ENCODE data around the gene CUX1. TPM values are rescaled to one million over a fixed set of nuclear protein-coding genes. Genes with fewer than 3 reads are reported as not detected.

CUX1 gene
- total RNA-seq, 1 experiment from 2014 or later = 53.5 TPM

- Histone ChIP-seq H2BK20ac (ENCODE audit: low read depth, low read length, poor library complexity, severe bottlenecking) (no peak overlapping the region), H2BK15ac (ENCODE audit: low read depth, low read length) (no peak overlapping the region), H3K79me2 (ENCODE audit: insufficient read depth, low read length) (no peaks in the 10 kb centered on the region), H3K23me2 (ENCODE audit: insufficient read length, low read depth, low read length, poor library complexity, severe bottlenecking) (no peaks in the 10 kb centered on the region), H4K20me1 (ENCODE audit: control insufficient read depth, insufficient read depth, insufficient read length) (no peaks in the 10 kb centered on the region), H2BK120ac (ENCODE audit: low read depth, low read length, poor library complexity, severe bottlenecking) (no peak overlapping the region), H3K23ac (ENCODE audit: insufficient read length, low read depth, low read length) (no peak overlapping the region), H3K14ac (ENCODE audit: insufficient read depth, low read length) (no peak overlapping the region), H2BK12ac (ENCODE audit: insufficient read length, low read depth, low read length) (no peak overlapping the region), H3K4ac (ENCODE audit: low read depth, low read length) (no peak overlapping the region), H3K4me2 (ENCODE audit: insufficient read depth, insufficient read length, low read length) (no peak overlapping the region), H3K9ac (ENCODE audit: extremely low read depth, insufficient read length, low read length) (no peak overlapping the region), H4K91ac (ENCODE audit: insufficient read length, low read depth, low read length) (no peak overlapping the region), H3K4me1 (ENCODE audit: insufficient read depth, low read length) (no peaks in the 10 kb centered on the region; the same call in 1 of the 2 replicates), H2AK5ac (ENCODE audit: insufficient read length, low read length) (no peak overlapping the region), H3K56ac (ENCODE audit: insufficient read length, low read depth, low read length) (no peak overlapping the region), H3K9me3 (ENCODE audit: control insufficient read depth, low read depth, low read length) (no peaks in the 10 kb centered on the region), H3K18ac (ENCODE audit: insufficient read length, low read depth, low read length) (no peak overlapping the region), H3K79me1 (ENCODE audit: insufficient read depth, low read depth, low read length, poor library complexity, severe bottlenecking) (no peaks in the 10 kb centered on the region), H4K5ac (ENCODE audit: insufficient read length, low read depth, low read length) (no peak overlapping the region), H4K8ac (replicated peaks; ENCODE audit: insufficient read length, low read depth, low read length) (no peak overlapping the region), H3T11ph (ENCODE audit: low read length) (no peak overlapping the region), H2BK5ac (ENCODE audit: insufficient read length, low read length) (no peak overlapping the region), H3K27ac (ENCODE audit: insufficient read length, low read depth, low read length) (no peak overlapping the region), H2AFZ (ENCODE audit: low read length) (no peak overlapping the region), H3K27me3 (ENCODE audit: insufficient read depth, low read length) (no peaks in the 10 kb centered on the region)
- DNase-seq = no peak
- H3K36me3 Mint-ChIP-seq (ENCODE audit: insufficient read depth in 1 of 3, low read depth in 3 of 3) = peaks cover 2 to 15% (median 13%) of the 10 kb centered on the region in 3 experiments; a peak in 5 of 7 replicates
- WGBS (ENCODE audit: extremely low coverage, insufficient read length, low lambda C conversion rate) = no CpG with 5 or more reads among the region's 13 CpGs
- peaks cover 4 to 12% of the 10 kb centered on the region in 2 experiments; a peak in 3 of 4 replicates for H3K4me1 Mint-ChIP-seq
- TF ChIP-seq, protein P1, sequence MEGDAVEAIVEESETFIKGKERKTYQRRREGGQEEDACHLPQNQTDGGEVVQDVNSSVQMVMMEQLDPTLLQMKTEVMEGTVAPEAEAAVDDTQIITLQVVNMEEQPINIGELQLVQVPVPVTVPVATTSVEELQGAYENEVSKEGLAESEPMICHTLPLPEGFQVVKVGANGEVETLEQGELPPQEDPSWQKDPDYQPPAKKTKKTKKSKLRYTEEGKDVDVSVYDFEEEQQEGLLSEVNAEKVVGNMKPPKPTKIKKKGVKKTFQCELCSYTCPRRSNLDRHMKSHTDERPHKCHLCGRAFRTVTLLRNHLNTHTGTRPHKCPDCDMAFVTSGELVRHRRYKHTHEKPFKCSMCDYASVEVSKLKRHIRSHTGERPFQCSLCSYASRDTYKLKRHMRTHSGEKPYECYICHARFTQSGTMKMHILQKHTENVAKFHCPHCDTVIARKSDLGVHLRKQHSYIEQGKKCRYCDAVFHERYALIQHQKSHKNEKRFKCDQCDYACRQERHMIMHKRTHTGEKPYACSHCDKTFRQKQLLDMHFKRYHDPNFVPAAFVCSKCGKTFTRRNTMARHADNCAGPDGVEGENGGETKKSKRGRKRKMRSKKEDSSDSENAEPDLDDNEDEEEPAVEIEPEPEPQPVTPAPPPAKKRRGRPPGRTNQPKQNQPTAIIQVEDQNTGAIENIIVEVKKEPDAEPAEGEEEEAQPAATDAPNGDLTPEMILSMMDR (conservative IDR thresholded peaks at IDR 0.05) = no peak
- H3K27ac Mint-ChIP-seq = no peak overlapping the region; a peak in 2 of 7 replicates
- H3K4me3 Mint-ChIP-seq = no peak overlapping the region
- H3K27me3 Mint-ChIP-seq (ENCODE audit: low read depth) = no peaks in the 10 kb centered on the region
- no peaks in the 10 kb centered on the region for H3K9me3 Mint-ChIP-seq
Measured at GRCh38 chr7:102253973-102254370, 436.5 kb downstream of the CUX1 start.

Data from H9 (cell line).